ENCODE data around the gene USP3.

DNA sequence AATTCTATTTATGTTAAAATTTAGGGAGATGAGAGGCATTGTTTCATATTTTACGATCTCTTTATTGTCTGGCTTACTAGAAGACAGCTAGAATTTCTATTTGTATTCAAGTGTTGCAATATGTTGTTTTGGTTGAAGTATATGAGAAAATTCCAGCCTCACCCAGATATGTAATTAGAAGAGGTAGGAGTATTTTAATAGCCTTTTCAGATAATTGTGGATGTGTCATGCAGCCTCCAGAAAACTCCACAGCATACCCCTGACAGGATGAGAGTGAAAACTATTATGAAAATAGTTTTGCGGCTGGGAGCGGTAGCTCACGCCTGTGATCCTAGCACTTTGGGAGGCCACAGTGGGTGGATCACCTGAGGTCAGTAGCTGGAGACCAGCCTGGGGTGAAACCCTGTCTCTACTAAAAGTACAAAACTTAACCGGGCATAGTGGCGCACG is 21.5 kb upstream of the USP3 start:
- TF ChIP-seq, protein P1, sequence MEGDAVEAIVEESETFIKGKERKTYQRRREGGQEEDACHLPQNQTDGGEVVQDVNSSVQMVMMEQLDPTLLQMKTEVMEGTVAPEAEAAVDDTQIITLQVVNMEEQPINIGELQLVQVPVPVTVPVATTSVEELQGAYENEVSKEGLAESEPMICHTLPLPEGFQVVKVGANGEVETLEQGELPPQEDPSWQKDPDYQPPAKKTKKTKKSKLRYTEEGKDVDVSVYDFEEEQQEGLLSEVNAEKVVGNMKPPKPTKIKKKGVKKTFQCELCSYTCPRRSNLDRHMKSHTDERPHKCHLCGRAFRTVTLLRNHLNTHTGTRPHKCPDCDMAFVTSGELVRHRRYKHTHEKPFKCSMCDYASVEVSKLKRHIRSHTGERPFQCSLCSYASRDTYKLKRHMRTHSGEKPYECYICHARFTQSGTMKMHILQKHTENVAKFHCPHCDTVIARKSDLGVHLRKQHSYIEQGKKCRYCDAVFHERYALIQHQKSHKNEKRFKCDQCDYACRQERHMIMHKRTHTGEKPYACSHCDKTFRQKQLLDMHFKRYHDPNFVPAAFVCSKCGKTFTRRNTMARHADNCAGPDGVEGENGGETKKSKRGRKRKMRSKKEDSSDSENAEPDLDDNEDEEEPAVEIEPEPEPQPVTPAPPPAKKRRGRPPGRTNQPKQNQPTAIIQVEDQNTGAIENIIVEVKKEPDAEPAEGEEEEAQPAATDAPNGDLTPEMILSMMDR (IDR thresholded peaks at IDR 0.05), result no peak
- TF ChIP-seq POLR2AphosphoS5 (IDR thresholded peaks at IDR 0.05; ENCODE audit: insufficient read depth in 1 of 2, low read depth in 1 of 2) (no peak), POLR2A (IDR thresholded peaks at IDR 0.05) (no peak)
